Thyroid gland (tissue), 4 donors: ENCODE results near the gene ZBTB40. TPM values are rescaled to one million over a fixed set of nuclear protein-coding genes. Genes with fewer than 3 reads are reported as not detected.

Source experiments
- DNase-seq, 2 donors: peaks; one replicate each; pipeline ENCODE4 v3.0.0-alpha.2; 2019
- H3K27ac ChIP-seq, 3 donors: fragments of 200-600 bp; sonication (generic); 1 replicate in 2 of 3; 2 replicates in 1 of 3; pipeline ENCODE4 v1.5.1; 2016 to 2019; ENCODE audit warnings: mild to moderate bottlenecking in 1 of 3, moderate library complexity in 1 of 3
- H3K27me3 ChIP-seq: fragments of 200-600 bp; sonication (generic); one replicate; pipeline ENCODE4 v1.5.1; 2019
- H3K36me3 ChIP-seq, 2 donors: fragments of 200-600 bp; sonication (generic); one replicate each; pipeline ENCODE4 v1.5.1; 2016 to 2019
- H3K4me1 ChIP-seq, 2 donors: fragments of 200-600 bp; sonication (generic); one replicate each; pipeline ENCODE4 v1.5.1; 2017 to 2019
- H3K4me3 ChIP-seq, 3 donors: fragments of 200-600 bp; sonication (generic); replicated peaks in 1 of 3; 1 replicate in 2 of 3; 2 replicates in 1 of 3; pipeline ENCODE4 v1.5.1; 2016; ENCODE audit warnings: mild to moderate bottlenecking in 1 of 3
- H3K9me3 ChIP-seq: fragments of 200-600 bp; sonication (generic); one replicate; pipeline ENCODE4 v1.5.1; 2017
- CTCF ChIP-seq, 6 experiments: fragments of 200-600 bp in 3 of 6; fragments of 450-650 bp in 3 of 6; sonication (generic) in 3 of 6; IDR thresholded peaks; one replicate each; pipeline ENCODE4 v1.5.1; 2016 to 2019; ENCODE audit warnings: antibody characterized with exemption in 6 of 6, mild to moderate bottlenecking in 2 of 6, inconsistent platforms in 1 of 6, moderate library complexity in 1 of 6
- POLR2A ChIP-seq, 2 donors: fragments of 450-650 bp; IDR thresholded peaks; one replicate each; pipeline ENCODE4 v1.6.1; 2017; ENCODE audit warnings: antibody characterized with exemption in 2 of 2, mild to moderate bottlenecking in 2 of 2, moderate library complexity in 1 of 2
- WGBS, 2 donors: methylation state at CpG; one replicate each; pipeline ENCODE4 v1.1.5; 2017; 5-methylcytosine and 5-hydroxymethylcytosine counted together
- intact Hi-C: fragments of 100-400 bp; cut with DNase I; formaldehyde crosslinking; loops from one replicate; pipeline ENCODE4 v1.15.1; 2023
- total RNA-seq, 4 donors: library from RNA; depleted of rRNA; stranded (reverse); fragments of >200 nt; gene quantifications; one replicate each; pipeline ENCODE4 v1.2.3, GENCODE V29; 2016

The ZBTB40 gene
- total RNA-seq, 4 donors from 2014 or later: 18.7 to 30.1 (median 23.8) TPM

- Histone ChIP-seq H3K4me1 (peaks cover 0 to 15% of the 10 kb centered on the region in 2 donors), H3K27ac (no peak overlapping the region), H3K27me3 (no peaks in the 10 kb centered on the region), H3K36me3 (no peaks in the 10 kb centered on the region), H3K4me3 (no peak overlapping the region), H3K9me3 (no peaks in the 10 kb centered on the region)
- intact Hi-C loops: no loop called here
- no peak for DNase-seq
- TF ChIP-seq POLR2A (IDR thresholded peaks at IDR 0.05) (no peak), CTCF (IDR thresholded peaks at IDR 0.05) (no peak)
- WGBS, 2 donors: 92 to 93% methylated on average over 4 of the region's 4 CpGs
Observed at GRCh38 chr1:22534951-22535350, 83.3 kb downstream of the ZBTB40 start.

GRCh38 chr1:22535399-22535798, 83.7 kb downstream of the ZBTB40 start:
- no peaks in the 10 kb centered on the region for H3K27me3 ChIP-seq
- intact Hi-C loops: no loop called here
- no peaks in the 10 kb centered on the region for H3K36me3 ChIP-seq
- H3K27ac ChIP-seq: no peak overlapping the region
- TF ChIP-seq POLR2A (IDR thresholded peaks at IDR 0.05): no peak
- TF ChIP-seq CTCF (IDR thresholded peaks at IDR 0.05): no peak
- no peak for DNase-seq
- WGBS, 2 donors: 78 to 90% methylated on average over 4 to 6 of the region's 6 CpGs
- H3K4me1 ChIP-seq: peaks cover 0 to 11% of the 10 kb centered on the region in 2 donors
- no peak overlapping the region for H3K4me3 ChIP-seq
- H3K9me3 ChIP-seq: no peaks in the 10 kb centered on the region

GRCh38 chr1:22536506-22536905, 84.9 kb downstream of the ZBTB40 start:
- 74 to 80% methylated on average over 4 to 7 of the region's 7 CpGs for WGBS, 2 donors
- Histone ChIP-seq H3K4me3 (no peak overlapping the region), H3K4me1 (peaks cover 0 to 2% of the 10 kb centered on the region in 2 donors), H3K27ac (no peak overlapping the region), H3K9me3 (no peaks in the 10 kb centered on the region), H3K27me3 (no peaks in the 10 kb centered on the region), H3K36me3 (no peaks in the 10 kb centered on the region)
- no peak for TF ChIP-seq CTCF (IDR thresholded peaks at IDR 0.05)
- TF ChIP-seq POLR2A (IDR thresholded peaks at IDR 0.05): no peak
- no peak for DNase-seq
- intact Hi-C loops: no loop called here

GRCh38 chr1:22537441-22538139, 85.9 kb downstream of the ZBTB40 start:
- 78 to 83% methylated on average over 13 of the region's 13 CpGs for WGBS, 2 donors
- Histone ChIP-seq H3K9me3 (no peaks in the 10 kb centered on the region), H3K27ac (no peak overlapping the region), H3K36me3 (no peaks in the 10 kb centered on the region), H3K27me3 (no peaks in the 10 kb centered on the region), H3K4me3 (no peak overlapping the region), H3K4me1 (no peaks in the 10 kb centered on the region)
- intact Hi-C loops: no loop called here
- TF ChIP-seq POLR2A (IDR thresholded peaks at IDR 0.05) (no peak), CTCF (IDR thresholded peaks at IDR 0.05) (no peak)
- no peak for DNase-seq

GRCh38 chr1:22539510-22540118, 88.0 kb downstream of the ZBTB40 start:
- intact Hi-C loops: no loop called here
- Histone ChIP-seq H3K9me3 (no peaks in the 10 kb centered on the region), H3K27ac (no peak overlapping the region)

More at GRCh38 chr1:22539510-22540118, 88.0 kb downstream of the ZBTB40 start:
- Histone ChIP-seq H3K4me1 (no peaks in the 10 kb centered on the region), H3K36me3 (no peaks in the 10 kb centered on the region), H3K27me3 (no peaks in the 10 kb centered on the region), H3K4me3 (no peak overlapping the region)
- TF ChIP-seq POLR2A (IDR thresholded peaks at IDR 0.05) (no peak), CTCF (IDR thresholded peaks at IDR 0.05) (no peak)
- DNase-seq: no peak
- WGBS, 2 donors: 69 to 78% methylated on average over 16 of the region's 16 CpGs
